Measurements from ENCODE around the gene GMDS. TPM values are rescaled to one million over a fixed set of nuclear protein-coding genes. Genes with fewer than 3 reads are reported as not detected.

Gene GMDS
- polyA plus RNA-seq, 1 of the 3 experiments (the other 2 are of a cell fraction), result 12.3 TPM

DNA sequence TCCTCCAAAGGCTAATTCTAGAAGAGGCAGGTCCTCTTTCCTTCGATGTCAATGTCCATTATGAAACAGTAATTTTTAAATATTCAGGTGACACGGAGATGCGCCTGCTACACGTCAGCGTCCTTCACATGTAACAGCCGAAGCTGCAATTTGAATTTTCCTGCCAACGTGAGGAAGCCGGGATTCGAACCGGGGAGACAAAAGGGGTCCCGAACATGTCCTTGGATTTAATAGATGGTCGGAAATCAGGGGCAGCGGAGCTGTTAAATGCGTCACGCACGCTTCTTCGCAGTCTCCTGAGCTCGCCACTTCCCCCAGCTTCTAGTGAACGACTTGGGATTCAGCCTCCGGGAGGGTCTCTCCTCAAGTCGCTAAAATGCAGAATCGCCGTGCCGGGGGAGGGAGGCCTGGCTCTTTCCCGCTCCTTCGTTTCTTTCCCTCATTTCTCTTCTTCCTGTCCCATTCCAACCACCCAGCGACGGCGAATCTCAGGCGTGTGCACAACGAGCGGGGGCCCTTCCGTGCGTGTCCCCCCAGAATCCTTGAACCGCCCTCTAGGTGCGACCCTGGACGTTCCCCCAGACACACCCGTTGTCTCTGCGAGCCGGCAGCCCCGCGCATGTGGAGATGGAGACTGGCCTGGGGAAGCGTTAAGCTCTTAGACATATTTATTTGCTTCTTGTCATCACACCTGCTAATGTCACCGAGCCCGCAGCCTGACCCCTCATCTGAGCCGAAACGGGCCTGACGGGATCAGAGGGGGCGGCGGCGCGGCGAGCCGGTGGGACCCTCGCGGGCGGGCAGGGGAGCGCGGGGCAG, 637.0 kb downstream of the GMDS start:
- TF ChIP-seq FOXJ3 (CRISPR knock-in tag; IDR thresholded peaks at IDR 0.05), result no peak
- no peak for TF ChIP-seq RFX5 (IDR thresholded peaks at IDR 0.05; ENCODE audit: low read length)
- no peak for TF ChIP-seq JUND (IDR thresholded peaks at IDR 0.05)
- no peak for TF ChIP-seq USF1 (IDR thresholded peaks at IDR 0.05; ENCODE audit: borderline replicate concordance, low read depth)
- TF ChIP-seq MEF2A (IDR thresholded peaks at IDR 0.05; ENCODE audit: borderline replicate concordance, low read depth), result no peak
- TF ChIP-seq, protein P1, sequence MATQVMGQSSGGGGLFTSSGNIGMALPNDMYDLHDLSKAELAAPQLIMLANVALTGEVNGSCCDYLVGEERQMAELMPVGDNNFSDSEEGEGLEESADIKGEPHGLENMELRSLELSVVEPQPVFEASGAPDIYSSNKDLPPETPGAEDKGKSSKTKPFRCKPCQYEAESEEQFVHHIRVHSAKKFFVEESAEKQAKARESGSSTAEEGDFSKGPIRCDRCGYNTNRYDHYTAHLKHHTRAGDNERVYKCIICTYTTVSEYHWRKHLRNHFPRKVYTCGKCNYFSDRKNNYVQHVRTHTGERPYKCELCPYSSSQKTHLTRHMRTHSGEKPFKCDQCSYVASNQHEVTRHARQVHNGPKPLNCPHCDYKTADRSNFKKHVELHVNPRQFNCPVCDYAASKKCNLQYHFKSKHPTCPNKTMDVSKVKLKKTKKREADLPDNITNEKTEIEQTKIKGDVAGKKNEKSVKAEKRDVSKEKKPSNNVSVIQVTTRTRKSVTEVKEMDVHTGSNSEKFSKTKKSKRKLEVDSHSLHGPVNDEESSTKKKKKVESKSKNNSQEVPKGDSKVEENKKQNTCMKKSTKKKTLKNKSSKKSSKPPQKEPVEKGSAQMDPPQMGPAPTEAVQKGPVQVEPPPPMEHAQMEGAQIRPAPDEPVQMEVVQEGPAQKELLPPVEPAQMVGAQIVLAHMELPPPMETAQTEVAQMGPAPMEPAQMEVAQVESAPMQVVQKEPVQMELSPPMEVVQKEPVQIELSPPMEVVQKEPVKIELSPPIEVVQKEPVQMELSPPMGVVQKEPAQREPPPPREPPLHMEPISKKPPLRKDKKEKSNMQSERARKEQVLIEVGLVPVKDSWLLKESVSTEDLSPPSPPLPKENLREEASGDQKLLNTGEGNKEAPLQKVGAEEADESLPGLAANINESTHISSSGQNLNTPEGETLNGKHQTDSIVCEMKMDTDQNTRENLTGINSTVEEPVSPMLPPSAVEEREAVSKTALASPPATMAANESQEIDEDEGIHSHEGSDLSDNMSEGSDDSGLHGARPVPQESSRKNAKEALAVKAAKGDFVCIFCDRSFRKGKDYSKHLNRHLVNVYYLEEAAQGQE (IDR thresholded peaks at IDR 0.05; ENCODE audit: low read depth, low read length), result no peak
- no peak for TF ChIP-seq CHD2 (IDR thresholded peaks at IDR 0.05; ENCODE audit: low read length, partially characterized antibody)
- TF ChIP-seq EZH2phosphoT487 (IDR thresholded peaks at IDR 0.05; ENCODE audit: borderline replicate concordance, low read depth), result no peak
- no peak for TF ChIP-seq YY1 (IDR thresholded peaks at IDR 0.05; ENCODE audit: low read depth)
- no peak for TF ChIP-seq SMC3 (IDR thresholded peaks at IDR 0.05; ENCODE audit: low read depth, low read length)
- TF ChIP-seq TAF1 (IDR thresholded peaks at IDR 0.05; ENCODE audit: borderline replicate concordance, low read depth, low read length), result no peak
- TF ChIP-seq RXRA (IDR thresholded peaks at IDR 0.05; ENCODE audit: borderline replicate concordance, low read depth), result no peak
- no peak for TF ChIP-seq SIN3A (IDR thresholded peaks at IDR 0.05; ENCODE audit: borderline replicate concordance, low read depth, low read length)
- no peak for TF ChIP-seq RCOR1 (IDR thresholded peaks at IDR 0.05; ENCODE audit: low read length)
- TF ChIP-seq NRF1 (IDR thresholded peaks at IDR 0.05; ENCODE audit: low read depth, low read length), result no peak
- no peak overlapping the region for H3K9ac ChIP-seq
- peak overlapping the region; percentile 87; the same call in 1 of the 2 replicates for H2AFZ ChIP-seq (ENCODE audit: low read depth)
- no peaks in the 10 kb centered on the region for H3K9me3 ChIP-seq
- POLR2A ChIA-PET, result no interaction called here
- H3K4me1 ChIP-seq (ENCODE audit: control insufficient read depth in 1 of 2, insufficient read depth in 2 of 2, low read depth in 1 of 2, low read length in 1 of 2), result peaks cover 0 to 8% of the 10 kb centered on the region in 2 experiments; a peak in 1 of 4 replicates
- H3K36me3 ChIP-seq (replicated peaks in 1 of 2; ENCODE audit: control insufficient read depth in 1 of 2, insufficient read depth in 2 of 2, low read length in 1 of 2), result peaks cover 0 to 2% of the 10 kb centered on the region in 2 experiments
- H3K79me2 ChIP-seq (ENCODE audit: insufficient read depth), result peaks cover 28% of the 10 kb centered on the region
- peak overlapping the region; percentile 94; the same call in 1 of the 2 replicates for H3K4me2 ChIP-seq
- CTCF ChIA-PET, result interaction anchor here (2.8 to 4.6 kb wide), 4 partner anchors 12 to 745 kb away, joined by 12 to 60 read pairs (median 23); no protein-coding TSS in a partner anchor
- 70% methylated on average over 52 of the region's 59 CpGs for WGBS (ENCODE audit: low lambda C conversion rate)
- H3K4me3 ChIP-seq (ENCODE audit: low read depth in 2 of 2, low read length in 1 of 2), result peak overlapping the region; percentile 60 to 70; a peak in 3 of 4 replicates
- H3F3A ChIP-seq (replicated peaks; ENCODE audit: insufficient read depth), result peaks cover 11% of the 10 kb centered on the region
- DNase-seq, result no peak
- H3K9me2 ChIP-seq, result no peaks in the 10 kb centered on the region
- H3K27ac ChIP-seq (ENCODE audit: low read depth in 2 of 2, low read length in 1 of 2), result no peak overlapping the region
- H4K20me1 ChIP-seq (ENCODE audit: insufficient read depth), result peaks cover 16% of the 10 kb centered on the region; the same call in 1 of the 2 replicates
- no peaks in the 10 kb centered on the region for H3K27me3 ChIP-seq (ENCODE audit: insufficient read depth)

All from SK-N-SH (cell line).